GM23338 (cell line): ENCODE results near the gene EZH2. TPM values are rescaled to one million over a fixed set of nuclear protein-coding genes. Genes with fewer than 3 reads are reported as not detected.

Experiments used
- ATAC-seq: fragments of 200-7000 bp; cut with Tn5 transposase; 3 replicates; pipeline ENCODE4 v1.9.1; 2020
- DNase-seq: peaks from one replicate; pipeline ENCODE4 v3.0.0-alpha.2; 2015; ENCODE audit warnings: low spot score
- H2AFZ ChIP-seq: fragments of 200-600 bp; sonication (generic); 2 replicates; pipeline ENCODE4 v1.8.0; 2016; ENCODE audit warnings: antibody characterized with exemption, mild to moderate bottlenecking, moderate library complexity
- H3F3A ChIP-seq: fragments of 200-600 bp; sonication (generic); replicated peaks from 2 replicates; pipeline ENCODE4 v1.8.0; 2017; ENCODE audit warnings: antibody characterized with exemption, mixed run types, low read depth
- H3K27ac ChIP-seq: fragments of 200-600 bp; sonication (generic); 2 replicates; pipeline ENCODE4 v1.6.1; 2016; ENCODE audit warnings: low read depth
- H3K27me3 ChIP-seq: fragments of 200-600 bp; sonication (generic); 2 replicates; pipeline ENCODE4 v1.8.0; 2016; ENCODE audit warnings: mild to moderate bottlenecking, mixed run types, moderate library complexity; ENCODE audit not compliant: insufficient read depth
- H3K36me3 ChIP-seq: fragments of 200-600 bp; sonication (generic); 2 replicates; pipeline ENCODE4 v1.8.0; 2016; ENCODE audit warnings: mild to moderate bottlenecking; ENCODE audit not compliant: insufficient read depth
- H3K4me1 ChIP-seq: fragments of 200-600 bp; sonication (generic); 2 replicates; pipeline ENCODE4 v1.8.0; 2016; ENCODE audit warnings: mild to moderate bottlenecking, moderate library complexity; ENCODE audit not compliant: insufficient read depth
- H3K4me2 ChIP-seq: fragments of 200-600 bp; sonication (generic); 2 replicates; pipeline ENCODE4 v1.7.1; 2017; ENCODE audit warnings: mixed run types
- H3K4me3 ChIP-seq: fragments of 200-600 bp; sonication (generic); 2 replicates; pipeline ENCODE4 v1.6.1; 2016; ENCODE audit warnings: mixed run types
- H3K79me2 ChIP-seq: fragments of 200-600 bp; sonication (generic); replicated peaks from 2 replicates; pipeline ENCODE4 v1.8.0; 2017; ENCODE audit warnings: mild to moderate bottlenecking; ENCODE audit not compliant: insufficient read depth
- H3K9me2 ChIP-seq: fragments of 200-600 bp; sonication (generic); 2 replicates; pipeline ENCODE4 v1.8.0; 2017; ENCODE audit not compliant: insufficient read depth
- H4K20me1 ChIP-seq: fragments of 200-600 bp; sonication (generic); replicated peaks from 2 replicates; pipeline ENCODE4 v1.8.0; 2017; ENCODE audit warnings: mild to moderate bottlenecking; ENCODE audit not compliant: insufficient read depth
- H3K27ac Mint-ChIP-seq: 2 replicates; pipeline ENCODE4 v1.8.0; 2020; ENCODE audit warnings: inconsistent platforms, mild to moderate bottlenecking, moderate library complexity, mixed read lengths
- H3K27me3 Mint-ChIP-seq: 3 replicates; pipeline ENCODE4 v1.8.0; 2022; ENCODE audit warnings: low read depth, mild to moderate bottlenecking, moderate library complexity, mixed read lengths, inconsistent platforms; ENCODE audit not compliant: insufficient read depth, poor library complexity
- H3K36me3 Mint-ChIP-seq: 3 replicates; pipeline ENCODE4 v1.8.0; 2021; ENCODE audit warnings: low read depth, mild to moderate bottlenecking, inconsistent platforms, moderate library complexity, mixed read lengths
- H3K4me1 Mint-ChIP-seq: 3 replicates; pipeline ENCODE4 v1.8.0; 2020; ENCODE audit warnings: mild to moderate bottlenecking, inconsistent platforms, mixed read lengths
- H3K4me3 Mint-ChIP-seq: 3 replicates; pipeline ENCODE4 v1.8.0; 2021; ENCODE audit warnings: moderate library complexity, mild to moderate bottlenecking, inconsistent platforms, mixed read lengths
- H3K9me3 Mint-ChIP-seq: 3 replicates; pipeline ENCODE4 v1.8.0; 2020; ENCODE audit warnings: moderate library complexity, mild to moderate bottlenecking, inconsistent platforms, mixed read lengths
- CREB1 ChIP-seq: fragments of 250-450 bp; sonication (Bioruptor Pico); IDR thresholded peaks from 2 replicates; pipeline ENCODE4 v1.5.0; 2020; ENCODE audit warnings: low read depth, mild to moderate bottlenecking, moderate library complexity
- CTCF ChIP-seq, 2 experiments: fragments of 200-600 bp in 1 of 2; sonication (generic) in 1 of 2; conservative IDR thresholded peaks; 2 replicates each; pipeline versions ENCODE4 v1.5.1 to v1.6.1; 2016 to 2017; ENCODE audit warnings: antibody characterized with exemption in 2 of 2, low read depth in 2 of 2, mild to moderate bottlenecking in 2 of 2, moderate library complexity in 1 of 2
- ETS1 ChIP-seq: IDR thresholded peaks from 2 replicates; pipeline ENCODE4 v1.6.1; 2016; ENCODE audit warnings: antibody characterized with exemption
- NANOG ChIP-seq: IDR thresholded peaks from 2 replicates; pipeline ENCODE4 v1.6.1; 2016; ENCODE audit warnings: antibody characterized with exemption, borderline replicate concordance
- POLR2AphosphoS5 ChIP-seq: IDR thresholded peaks from 2 replicates; pipeline ENCODE4 v1.6.1; 2016; ENCODE audit warnings: antibody characterized with exemption, low read depth
- ZNF331 ChIP-seq: fragments of 250-450 bp; sonication (Bioruptor Pico); IDR thresholded peaks from 2 replicates; pipeline ENCODE4 v1.5.0; 2020; ENCODE audit warnings: low read depth, mild to moderate bottlenecking, moderate library complexity
- polyA plus RNA-seq: library from polyadenylated mRNA; unstranded; fragments of >200 nt; fragmentation: Nextera tagmentation; extraction: Ambion mirVana; gene quantifications from 2 replicates; pipeline ENCODE4 v1.2.1, GENCODE V29; 2016
- total RNA-seq: library from RNA; depleted of rRNA; stranded (reverse); fragments of >200 nt; shearing (Covaris generic); gene quantifications from 2 replicates; pipeline ENCODE4 v1.2.3, GENCODE V29; 2014
- TF ChIP-seq, protein P1 (sequence below): fragments of 250-450 bp; sonication (Bioruptor Pico); IDR thresholded peaks from 2 replicates; pipeline ENCODE4 v1.5.0; 2020; ENCODE audit warnings: mild to moderate bottlenecking, moderate library complexity
- TF ChIP-seq, protein P2 (sequence below): IDR thresholded peaks from one replicate; pipeline ENCODE4 v1.6.1; 2018; ENCODE audit warnings: antibody characterized with exemption; ENCODE audit not compliant: unreplicated experiment

The EZH2 gene
- total and polyA plus RNA-seq, 2 experiments from 2014 or later, result 33.9 to 38.6 TPM

- TF ChIP-seq CTCF (conservative IDR thresholded peaks at IDR 0.05; ENCODE audit: low read depth in 2 of 2), result no peak
- TF ChIP-seq CREB1 (CRISPR knock-in tag), result no peak
These were observed 12.5 kb downstream of the EZH2 start (continued) for GRCh38 chr7:148871551-148871950.

DNA sequence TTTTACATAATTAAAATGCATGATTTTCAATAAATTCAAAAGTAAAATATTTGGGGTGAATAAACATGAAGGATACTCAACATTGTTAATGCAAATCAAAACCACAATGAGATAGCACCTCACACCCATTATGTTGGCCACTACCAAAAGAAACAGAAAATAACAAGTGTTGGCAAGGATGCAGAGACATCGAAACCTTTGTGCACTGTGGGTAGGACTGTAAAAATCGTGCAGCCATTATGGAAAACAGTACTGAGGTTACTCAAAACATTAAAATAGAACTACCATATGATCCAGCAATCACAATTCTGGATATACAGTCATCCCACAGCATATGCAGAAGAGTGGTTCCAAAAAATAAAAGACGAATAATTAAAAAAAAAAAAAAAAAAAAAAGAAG, 13.1 kb downstream of the EZH2 start:
- TF ChIP-seq ZNF331 (no peak), ETS1 (no peak), POLR2AphosphoS5 (no peak), NANOG (no peak), CREB1 (CRISPR knock-in tag) (no peak)
- TF ChIP-seq, protein P1, sequence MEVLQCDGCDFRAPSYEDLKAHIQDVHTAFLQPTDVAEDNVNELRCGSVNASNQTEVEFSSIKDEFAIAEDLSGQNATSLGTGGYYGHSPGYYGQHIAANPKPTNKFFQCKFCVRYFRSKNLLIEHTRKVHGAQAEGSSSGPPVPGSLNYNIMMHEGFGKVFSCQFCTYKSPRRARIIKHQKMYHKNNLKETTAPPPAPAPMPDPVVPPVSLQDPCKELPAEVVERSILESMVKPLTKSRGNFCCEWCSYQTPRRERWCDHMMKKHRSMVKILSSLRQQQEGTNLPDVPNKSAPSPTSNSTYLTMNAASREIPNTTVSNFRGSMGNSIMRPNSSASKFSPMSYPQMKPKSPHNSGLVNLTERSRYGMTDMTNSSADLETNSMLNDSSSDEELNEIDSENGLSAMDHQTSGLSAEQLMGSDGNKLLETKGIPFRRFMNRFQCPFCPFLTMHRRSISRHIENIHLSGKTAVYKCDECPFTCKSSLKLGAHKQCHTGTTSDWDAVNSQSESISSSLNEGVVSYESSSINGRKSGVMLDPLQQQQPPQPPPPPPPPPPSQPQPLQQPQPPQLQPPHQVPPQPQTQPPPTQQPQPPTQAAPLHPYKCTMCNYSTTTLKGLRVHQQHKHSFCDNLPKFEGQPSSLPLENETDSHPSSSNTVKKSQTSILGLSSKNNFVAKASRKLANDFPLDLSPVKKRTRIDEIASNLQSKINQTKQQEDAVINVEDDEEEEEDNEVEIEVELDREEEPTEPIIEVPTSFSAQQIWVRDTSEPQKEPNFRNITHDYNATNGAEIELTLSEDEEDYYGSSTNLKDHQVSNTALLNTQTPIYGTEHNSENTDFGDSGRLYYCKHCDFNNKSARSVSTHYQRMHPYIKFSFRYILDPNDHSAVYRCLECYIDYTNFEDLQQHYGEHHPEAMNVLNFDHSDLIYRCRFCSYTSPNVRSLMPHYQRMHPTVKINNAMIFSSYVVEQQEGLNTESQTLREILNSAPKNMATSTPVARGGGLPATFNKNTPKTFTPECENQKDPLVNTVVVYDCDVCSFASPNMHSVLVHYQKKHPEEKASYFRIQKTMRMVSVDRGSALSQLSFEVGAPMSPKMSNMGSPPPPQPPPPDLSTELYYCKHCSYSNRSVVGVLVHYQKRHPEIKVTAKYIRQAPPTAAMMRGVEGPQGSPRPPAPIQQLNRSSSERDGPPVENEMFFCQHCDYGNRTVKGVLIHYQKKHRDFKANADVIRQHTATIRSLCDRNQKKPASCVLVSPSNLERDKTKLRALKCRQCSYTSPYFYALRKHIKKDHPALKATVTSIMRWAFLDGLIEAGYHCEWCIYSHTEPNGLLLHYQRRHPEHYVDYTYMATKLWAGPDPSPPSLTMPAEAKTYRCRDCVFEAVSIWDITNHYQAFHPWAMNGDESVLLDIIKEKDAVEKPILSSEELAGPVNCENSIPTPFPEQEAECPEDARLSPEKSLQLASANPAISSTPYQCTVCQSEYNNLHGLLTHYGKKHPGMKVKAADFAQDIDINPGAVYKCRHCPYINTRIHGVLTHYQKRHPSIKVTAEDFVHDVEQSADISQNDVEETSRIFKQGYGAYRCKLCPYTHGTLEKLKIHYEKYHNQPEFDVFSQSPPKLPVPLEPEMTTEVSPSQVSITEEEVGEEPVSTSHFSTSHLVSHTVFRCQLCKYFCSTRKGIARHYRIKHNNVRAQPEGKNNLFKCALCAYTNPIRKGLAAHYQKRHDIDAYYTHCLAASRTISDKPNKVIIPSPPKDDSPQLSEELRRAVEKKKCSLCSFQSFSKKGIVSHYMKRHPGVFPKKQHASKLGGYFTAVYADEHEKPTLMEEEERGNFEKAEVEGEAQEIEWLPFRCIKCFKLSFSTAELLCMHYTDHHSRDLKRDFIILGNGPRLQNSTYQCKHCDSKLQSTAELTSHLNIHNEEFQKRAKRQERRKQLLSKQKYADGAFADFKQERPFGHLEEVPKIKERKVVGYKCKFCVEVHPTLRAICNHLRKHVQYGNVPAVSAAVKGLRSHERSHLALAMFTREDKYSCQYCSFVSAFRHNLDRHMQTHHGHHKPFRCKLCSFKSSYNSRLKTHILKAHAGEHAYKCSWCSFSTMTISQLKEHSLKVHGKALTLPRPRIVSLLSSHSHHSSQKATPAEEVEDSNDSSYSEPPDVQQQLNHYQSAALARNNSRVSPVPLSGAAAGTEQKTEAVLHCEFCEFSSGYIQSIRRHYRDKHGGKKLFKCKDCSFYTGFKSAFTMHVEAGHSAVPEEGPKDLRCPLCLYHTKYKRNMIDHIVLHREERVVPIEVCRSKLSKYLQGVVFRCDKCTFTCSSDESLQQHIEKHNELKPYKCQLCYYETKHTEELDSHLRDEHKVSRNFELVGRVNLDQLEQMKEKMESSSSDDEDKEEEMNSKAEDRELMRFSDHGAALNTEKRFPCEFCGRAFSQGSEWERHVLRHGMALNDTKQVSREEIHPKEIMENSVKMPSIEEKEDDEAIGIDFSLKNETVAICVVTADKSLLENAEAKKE (CRISPR knock-in tag), result no peak
- TF ChIP-seq, protein P2, sequence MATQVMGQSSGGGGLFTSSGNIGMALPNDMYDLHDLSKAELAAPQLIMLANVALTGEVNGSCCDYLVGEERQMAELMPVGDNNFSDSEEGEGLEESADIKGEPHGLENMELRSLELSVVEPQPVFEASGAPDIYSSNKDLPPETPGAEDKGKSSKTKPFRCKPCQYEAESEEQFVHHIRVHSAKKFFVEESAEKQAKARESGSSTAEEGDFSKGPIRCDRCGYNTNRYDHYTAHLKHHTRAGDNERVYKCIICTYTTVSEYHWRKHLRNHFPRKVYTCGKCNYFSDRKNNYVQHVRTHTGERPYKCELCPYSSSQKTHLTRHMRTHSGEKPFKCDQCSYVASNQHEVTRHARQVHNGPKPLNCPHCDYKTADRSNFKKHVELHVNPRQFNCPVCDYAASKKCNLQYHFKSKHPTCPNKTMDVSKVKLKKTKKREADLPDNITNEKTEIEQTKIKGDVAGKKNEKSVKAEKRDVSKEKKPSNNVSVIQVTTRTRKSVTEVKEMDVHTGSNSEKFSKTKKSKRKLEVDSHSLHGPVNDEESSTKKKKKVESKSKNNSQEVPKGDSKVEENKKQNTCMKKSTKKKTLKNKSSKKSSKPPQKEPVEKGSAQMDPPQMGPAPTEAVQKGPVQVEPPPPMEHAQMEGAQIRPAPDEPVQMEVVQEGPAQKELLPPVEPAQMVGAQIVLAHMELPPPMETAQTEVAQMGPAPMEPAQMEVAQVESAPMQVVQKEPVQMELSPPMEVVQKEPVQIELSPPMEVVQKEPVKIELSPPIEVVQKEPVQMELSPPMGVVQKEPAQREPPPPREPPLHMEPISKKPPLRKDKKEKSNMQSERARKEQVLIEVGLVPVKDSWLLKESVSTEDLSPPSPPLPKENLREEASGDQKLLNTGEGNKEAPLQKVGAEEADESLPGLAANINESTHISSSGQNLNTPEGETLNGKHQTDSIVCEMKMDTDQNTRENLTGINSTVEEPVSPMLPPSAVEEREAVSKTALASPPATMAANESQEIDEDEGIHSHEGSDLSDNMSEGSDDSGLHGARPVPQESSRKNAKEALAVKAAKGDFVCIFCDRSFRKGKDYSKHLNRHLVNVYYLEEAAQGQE, result no peak
- no peaks in the 10 kb centered on the region for H3K36me3 ChIP-seq
- H3K27me3 ChIP-seq, result no peaks in the 10 kb centered on the region
- H4K20me1 ChIP-seq, result peaks cover 33% of the 10 kb centered on the region
- peaks cover 98% of the 10 kb centered on the region for H3K79me2 ChIP-seq
- no peak overlapping the region for H3K27ac ChIP-seq
- no peak overlapping the region for H3K4me3 ChIP-seq
- H3K4me1 Mint-ChIP-seq, result peaks cover 26% of the 10 kb centered on the region; the same call in 2 of the 3 replicates
- ATAC-seq (no peak), DNase-seq (no peak)
- H3K4me2 ChIP-seq, result no peak overlapping the region
- H3K36me3 Mint-ChIP-seq, result peaks cover 19% of the 10 kb centered on the region
- H3K27me3 Mint-ChIP-seq, result no peaks in the 10 kb centered on the region
- no peak overlapping the region for H3K4me3 Mint-ChIP-seq
- no peak overlapping the region for H2AFZ ChIP-seq
- 0 out of 2 replicates have a peak, but pooled peaks cover 2% of the 10 kb centered on the region for H3F3A ChIP-seq
- H3K27ac Mint-ChIP-seq, result no peak overlapping the region
- peaks cover 7% of the 10 kb centered on the region; the same call in 2 of the 3 replicates for H3K9me3 Mint-ChIP-seq
- H3K9me2 ChIP-seq, result no peaks in the 10 kb centered on the region
- no peaks in the 10 kb centered on the region; the same call in 1 of the 2 replicates for H3K4me1 ChIP-seq
